HG02588 (cell line): ENCODE data around the gene BCR.

Experiments used
- ATAC-seq: cut with Tn5 transposase; IDR thresholded peaks from one replicate; pipeline ENCODE4 v1.9.1; 2021; ENCODE audit warnings: mild to moderate bottlenecking, moderate library complexity; ENCODE audit not compliant: unreplicated experiment

BCR gene

DNA sequence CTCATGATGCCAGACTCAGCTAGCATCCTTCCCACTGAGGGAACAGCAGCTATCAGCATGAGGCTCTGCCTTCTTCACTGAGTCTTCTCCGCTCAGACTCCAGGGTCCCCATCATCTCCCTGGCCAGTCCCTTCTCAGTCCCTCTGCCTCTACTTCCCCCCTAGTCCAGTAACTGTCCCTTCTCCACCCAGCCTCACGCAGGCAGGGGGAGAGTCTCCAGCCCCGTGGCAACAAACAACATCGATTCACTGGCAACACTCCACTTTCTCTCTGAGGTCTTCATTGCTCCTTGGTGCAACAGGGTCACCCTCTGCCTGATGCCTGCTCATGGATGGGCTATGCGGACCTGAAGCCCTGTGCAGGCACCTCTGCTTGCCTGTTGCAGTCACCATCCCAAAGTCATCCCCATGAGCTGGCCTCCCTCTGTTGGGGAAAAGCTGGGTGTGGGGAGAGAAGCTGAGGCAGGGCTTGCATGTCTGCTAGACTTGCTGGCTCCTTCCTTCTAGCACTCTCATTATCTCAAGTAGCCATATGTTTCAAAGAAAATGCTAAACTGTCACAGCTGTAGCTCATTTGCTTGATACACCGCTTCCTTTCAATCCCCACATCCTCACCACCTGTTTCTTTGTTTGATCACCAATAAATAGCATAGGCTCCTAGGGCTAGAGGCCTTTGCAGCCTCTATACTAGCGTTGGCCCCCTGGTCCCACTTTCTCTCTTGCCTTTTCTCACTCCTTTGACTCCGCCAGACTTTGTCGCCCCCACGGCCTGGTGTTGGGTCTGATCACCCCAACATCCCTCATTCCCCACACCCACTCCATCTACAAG is 4.3 kb upstream of the BCR start:
- ATAC-seq = no peak

DNA sequence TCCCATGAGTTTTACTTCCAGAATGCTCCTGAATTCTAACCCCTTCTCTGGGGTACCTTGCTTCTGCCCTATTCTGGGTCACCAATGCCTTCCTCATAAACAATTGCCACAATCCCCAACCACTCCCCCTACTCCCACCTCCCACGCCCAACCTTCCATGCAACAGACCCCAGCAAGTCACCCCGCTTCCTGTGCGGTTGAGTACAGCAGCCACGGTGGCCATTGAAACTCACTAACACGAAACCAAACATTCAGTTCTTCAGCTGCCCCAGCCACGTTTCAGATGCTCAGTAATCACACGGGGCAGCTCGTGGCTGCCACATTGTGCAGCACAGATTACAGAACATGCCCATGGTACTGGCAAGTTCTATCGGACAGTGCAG is 3.7 kb upstream of the BCR start:
- no peak for ATAC-seq

DNA sequence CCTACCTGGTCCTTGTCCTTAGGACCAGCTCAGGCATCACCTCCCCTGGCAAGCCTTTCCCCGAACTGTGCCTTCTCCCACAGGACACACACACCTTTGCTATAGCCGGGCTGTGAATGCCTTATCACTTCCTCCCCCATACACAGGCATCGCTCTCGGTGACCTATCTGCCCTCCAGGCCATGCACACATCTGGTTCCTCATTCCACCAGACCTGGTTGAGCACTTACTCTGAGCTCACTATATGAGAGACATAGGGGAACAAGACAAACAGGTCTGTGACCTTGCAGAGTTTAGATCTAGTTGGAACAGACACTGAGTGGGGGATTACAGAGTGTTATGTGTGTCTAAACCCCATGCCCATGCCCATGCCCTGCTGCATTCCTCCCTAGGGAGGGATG is 3.1 kb upstream of the BCR start:
- no peak for ATAC-seq

DNA sequence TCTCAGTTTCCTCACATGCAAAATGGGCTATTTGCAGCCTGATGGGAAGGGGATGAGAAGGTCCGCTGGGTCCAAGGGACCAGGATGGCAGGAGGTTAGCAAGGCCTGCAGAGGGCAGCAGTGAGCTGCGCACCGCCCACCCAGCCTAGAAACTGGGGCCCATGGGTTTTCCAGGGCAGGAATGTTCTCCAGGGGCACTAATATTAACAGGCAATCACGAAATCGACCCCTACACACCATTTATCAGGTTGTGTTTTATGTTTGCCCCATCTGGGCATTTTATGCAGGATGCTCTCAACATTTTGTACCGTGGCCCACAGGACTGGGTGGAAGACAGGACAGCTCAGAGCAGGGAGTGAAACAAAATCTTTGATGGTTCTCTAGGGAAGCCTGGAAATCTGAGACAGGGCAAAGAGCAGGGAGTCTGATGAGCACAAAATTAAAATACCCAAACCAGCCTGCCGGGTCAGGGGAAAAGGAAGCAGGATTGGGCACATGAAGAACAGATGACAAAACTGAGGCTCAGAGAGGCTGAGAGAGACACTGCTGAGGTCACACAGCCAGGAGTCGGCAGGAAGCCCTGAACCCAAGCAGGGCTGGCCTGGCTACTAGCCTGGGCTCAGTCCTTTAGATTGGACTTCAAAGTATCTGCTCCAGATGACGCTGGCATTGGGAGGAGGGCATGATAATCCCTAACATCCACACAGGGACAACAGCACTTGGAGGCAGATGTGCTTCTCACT is 1.6 kb upstream of the BCR start:
- ATAC-seq = no peak

DNA sequence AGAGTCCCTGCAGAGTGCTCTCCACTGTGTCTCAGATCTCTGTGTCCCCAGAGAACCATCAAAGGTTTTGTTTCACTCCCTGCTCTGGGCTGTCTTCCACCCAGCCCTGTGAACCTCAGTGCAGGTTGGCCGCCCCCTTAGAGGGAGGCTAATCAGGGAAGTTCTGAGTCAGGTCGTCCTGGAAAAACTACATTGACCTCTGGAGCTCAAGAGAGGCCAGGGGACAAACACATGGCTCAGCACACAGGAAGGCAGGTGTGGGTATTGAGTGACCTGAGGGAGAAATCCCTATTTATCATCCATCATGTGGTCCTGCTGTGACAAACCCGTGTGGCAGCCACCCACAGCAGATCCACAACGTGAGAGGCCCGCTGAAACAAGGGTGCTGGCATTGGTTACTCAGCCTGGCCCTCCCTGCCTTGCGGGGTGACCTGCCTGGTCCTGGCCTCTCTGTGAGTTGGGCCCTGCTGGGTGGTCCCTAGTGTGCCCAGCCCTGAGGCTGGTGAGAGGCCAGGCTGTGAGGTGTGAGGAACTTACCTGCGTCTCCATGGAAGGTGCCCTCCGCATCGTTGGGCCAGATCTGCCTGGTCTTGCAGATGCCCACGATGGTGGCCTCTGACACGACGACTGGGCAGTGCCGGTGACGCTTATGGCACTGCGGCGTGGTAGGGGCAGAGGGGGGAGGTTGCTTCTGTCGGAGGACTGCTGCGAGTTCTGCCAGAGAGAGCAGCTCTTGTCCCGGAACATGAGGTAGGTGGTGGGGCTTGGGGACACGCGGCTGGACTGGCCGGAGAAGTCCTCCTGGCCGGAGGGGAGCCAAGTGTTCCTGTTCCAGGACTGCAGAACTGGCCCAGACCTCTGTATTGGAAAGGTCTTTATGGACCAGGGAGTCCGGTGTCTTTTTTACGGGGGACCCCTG is 669 bp upstream of the BCR start:
- no peak for ATAC-seq

DNA sequence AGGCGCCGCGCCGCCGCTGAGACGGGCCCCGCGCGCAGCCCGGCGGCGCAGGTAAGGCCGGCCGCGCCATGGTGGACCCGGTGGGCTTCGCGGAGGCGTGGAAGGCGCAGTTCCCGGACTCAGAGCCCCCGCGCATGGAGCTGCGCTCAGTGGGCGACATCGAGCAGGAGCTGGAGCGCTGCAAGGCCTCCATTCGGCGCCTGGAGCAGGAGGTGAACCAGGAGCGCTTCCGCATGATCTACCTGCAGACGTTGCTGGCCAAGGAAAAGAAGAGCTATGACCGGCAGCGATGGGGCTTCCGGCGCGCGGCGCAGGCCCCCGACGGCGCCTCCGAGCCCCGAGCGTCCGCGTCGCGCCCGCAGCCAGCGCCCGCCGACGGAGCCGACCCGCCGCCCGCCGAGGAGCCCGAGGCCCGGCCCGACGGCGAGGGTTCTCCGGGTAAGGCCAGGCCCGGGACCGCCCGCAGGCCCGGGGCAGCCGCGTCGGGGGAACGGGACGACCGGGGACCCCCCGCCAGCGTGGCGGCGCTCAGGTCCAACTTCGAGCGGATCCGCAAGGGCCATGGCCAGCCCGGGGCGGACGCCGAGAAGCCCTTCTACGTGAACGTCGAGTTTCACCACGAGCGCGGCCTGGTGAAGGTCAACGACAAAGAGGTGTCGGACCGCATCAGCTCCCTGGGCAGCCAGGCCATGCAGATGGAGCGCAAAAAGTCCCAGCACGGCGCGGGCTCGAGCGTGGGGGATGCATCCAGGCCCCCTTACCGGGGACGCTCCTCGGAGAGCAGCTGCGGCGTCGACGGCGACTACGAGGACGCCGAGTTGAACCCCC is 798 bp downstream of the BCR start:
- ATAC-seq = no peak

DNA sequence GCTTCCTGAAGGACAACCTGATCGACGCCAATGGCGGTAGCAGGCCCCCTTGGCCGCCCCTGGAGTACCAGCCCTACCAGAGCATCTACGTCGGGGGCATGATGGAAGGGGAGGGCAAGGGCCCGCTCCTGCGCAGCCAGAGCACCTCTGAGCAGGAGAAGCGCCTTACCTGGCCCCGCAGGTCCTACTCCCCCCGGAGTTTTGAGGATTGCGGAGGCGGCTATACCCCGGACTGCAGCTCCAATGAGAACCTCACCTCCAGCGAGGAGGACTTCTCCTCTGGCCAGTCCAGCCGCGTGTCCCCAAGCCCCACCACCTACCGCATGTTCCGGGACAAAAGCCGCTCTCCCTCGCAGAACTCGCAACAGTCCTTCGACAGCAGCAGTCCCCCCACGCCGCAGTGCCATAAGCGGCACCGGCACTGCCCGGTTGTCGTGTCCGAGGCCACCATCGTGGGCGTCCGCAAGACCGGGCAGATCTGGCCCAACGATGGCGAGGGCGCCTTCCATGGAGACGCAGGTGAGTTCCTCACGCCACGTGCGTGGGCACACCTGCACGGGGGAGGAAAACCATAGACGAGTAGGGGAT is 1.5 kb downstream of the BCR start:
- ATAC-seq = no peak

DNA sequence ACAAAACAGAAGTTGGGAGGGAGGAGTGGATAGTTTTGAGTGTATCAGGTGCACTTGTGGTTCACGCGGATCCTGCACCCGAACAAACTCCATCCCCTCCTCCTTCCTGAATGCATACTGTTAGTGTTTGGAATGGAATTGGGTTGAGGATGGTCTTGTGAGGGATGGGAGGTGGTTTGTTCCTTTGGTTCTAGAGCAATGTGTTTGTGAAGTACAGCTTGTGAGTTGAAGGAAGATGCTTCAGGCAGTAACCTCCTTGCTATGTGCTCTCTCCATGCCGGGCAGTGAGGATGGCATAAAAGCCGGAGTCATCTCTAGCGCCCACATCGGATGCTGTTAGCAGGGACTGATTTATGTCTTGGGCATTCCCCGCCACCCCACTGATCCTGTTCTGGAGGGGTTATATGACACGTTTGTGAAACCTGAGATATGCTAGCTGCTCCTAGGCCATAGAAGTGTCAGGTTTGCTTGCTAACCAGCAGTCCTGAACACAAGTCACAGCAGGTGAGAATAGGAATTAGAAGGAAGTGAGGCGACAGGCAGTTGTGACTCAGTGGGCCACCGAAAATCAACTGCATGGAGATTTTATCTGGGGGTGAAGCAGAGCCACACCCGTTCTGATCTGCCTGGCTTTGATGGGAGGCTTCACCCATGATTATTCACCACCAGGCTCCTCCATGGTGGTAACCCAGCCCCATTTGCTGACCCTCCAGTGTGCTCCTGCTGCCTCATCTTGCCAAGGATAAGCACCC is 2.2 kb downstream of the BCR start:
- no peak for ATAC-seq

DNA sequence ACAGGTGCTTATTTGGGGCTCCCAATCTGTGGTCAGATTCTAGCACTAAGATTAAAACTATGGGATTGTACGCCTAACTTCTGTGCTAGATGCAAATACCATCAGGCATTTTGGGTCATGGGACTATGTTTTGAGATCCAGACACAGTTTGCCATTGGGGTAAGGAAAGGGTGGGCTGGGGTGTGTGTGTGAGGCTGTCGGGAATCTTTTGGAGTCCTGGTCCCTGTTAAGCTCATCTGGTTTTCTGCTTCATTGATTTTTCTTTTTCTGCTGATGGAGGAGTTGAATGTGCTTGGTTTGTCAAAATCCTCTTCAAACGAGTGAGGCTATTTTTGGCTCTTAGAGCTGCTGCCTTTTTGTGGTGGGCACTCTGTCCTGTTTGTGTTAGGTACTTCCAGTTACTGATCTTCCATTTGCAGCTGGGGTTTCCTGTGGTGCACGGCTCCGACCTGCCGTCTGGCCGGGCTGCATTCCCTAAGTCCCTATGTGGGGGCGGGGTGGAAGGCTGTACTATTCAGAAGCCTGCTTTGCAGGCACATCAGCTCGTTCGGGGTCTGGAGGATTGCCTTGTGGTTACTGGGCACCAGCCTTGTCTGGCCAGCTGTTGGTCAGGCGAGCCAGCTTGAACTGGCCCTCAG is 2.9 kb downstream of the BCR start:
- no peak for ATAC-seq

DNA sequence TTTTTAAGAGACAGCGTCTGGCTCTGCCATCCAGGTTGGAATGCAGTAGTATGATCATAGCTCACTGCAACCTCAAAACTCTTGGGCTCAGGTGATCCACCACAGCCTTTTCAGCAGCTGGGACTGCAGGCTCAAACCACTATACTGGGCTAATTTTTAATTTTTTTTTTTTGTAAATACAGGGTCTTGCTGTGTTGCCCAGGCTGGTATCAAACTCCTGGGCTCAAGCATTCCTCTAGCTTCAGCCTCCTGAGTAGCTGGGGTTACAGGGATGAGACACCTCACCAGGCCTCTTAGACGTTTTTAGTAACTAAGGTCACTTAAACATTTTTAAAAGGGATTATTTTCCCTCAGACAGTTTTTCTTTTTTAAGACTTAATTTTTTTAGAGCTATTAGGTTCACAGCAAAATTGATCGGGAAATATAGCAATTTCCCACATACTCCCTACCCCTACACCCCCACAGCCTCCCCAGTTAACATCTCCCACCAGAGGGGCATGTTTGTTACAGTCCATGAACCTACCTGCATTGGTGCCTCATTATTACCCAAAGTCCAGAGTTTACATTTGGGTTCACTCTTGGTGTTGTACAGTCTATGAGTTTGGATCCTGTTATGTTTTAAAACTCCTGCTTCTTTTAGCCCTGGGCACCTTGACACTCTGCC is 3.9 kb downstream of the BCR start:
- ATAC-seq = no peak

DNA sequence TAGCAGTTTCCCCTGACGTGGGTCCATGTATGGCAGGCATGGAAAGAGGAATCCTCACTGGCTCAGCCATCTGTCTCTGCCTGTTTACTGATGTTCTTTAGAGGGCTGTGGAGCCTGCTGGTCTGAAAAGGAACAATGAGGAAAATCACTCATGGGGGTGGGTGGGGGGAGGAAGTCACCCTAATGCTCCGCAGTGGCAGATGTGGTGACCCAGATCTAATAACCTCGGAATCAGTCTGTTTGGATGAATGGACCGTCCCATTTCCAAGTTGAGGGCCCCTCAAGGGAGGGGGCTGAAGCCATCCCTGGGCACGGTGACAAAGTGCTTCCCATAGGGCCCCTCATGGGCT is 4.4 kb downstream of the BCR start:
- ATAC-seq = no peak

DNA sequence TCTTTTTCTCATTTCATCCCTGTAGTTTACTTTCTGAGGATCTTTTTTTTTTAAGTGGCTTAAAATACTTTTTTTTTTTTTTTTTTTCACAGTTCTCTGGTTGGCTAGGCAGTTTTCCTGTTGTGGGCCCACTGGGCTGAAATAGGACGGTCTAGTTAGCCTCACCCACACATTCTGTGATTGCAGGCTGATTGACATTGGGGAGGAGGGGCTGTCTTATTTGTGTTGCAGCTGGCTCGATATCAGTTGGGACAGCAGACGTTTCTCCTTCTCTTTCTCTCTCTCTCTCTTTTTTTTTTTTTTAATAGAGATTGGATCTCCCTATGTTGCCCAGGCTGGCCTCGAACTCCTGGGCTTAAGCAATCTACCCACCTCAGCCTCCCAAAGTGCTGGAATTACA is 6.9 kb downstream of the BCR start:
- ATAC-seq = no peak

DNA sequence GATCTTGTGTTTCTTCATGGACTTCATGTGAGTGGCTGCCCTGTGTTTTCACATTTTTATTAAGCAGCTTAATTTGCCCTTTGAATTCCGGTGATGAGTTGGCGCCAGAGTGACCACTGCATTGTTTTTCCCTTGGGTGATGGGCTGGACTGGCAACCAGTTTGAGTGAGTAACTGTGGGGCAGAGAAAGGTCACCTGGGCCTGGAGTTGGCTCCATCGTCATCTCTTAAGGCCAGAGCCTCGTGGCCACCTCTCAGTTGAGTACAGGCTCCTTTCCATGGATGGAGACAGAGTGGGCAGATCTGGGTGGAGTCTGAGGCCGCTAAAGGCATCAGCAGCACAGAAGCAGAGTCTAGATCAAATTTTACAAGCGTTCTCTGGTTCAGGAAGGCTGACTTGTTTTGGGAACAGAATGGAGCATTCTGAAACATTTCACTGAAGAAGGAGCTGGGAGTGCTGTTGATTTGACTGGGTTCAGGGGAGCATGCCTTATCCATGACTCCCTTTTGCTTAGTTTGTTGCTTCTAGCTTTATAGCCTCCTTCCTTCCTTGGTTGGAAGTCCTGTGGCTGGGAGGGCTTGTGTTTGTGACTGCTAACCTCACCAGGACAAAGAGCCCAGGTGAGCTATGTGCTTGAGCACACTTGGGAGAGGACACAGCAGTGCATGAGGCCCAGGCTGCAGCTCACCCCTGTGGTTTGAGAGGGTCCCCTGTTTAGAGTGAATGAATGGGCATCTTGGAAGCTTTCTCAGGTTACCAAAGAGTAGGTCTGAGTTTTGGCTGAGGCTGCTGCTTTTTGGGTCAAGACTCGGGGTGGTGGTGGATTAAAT is 7.8 kb downstream of the BCR start:
- no peak for ATAC-seq

DNA sequence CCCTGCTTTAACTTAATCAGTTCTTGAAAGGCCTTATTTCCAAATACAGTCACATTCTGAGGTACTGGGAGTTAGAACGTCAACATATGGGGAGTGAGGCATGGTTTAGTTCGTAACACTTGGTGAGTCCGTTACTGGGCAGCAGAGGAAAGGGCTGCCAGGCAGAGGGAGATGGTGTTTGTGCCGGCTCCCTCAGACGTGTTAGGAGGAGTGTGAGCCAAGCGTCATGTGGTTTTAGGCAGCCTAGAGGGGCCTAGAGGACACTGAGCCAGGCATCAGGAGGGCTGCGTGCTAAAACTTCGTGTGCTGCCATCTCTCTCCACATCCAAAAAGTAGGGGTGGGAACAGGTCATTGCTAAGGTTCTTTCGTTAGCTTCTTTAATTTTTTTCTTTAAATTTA is 10.2 kb downstream of the BCR start:
- ATAC-seq = no peak

DNA sequence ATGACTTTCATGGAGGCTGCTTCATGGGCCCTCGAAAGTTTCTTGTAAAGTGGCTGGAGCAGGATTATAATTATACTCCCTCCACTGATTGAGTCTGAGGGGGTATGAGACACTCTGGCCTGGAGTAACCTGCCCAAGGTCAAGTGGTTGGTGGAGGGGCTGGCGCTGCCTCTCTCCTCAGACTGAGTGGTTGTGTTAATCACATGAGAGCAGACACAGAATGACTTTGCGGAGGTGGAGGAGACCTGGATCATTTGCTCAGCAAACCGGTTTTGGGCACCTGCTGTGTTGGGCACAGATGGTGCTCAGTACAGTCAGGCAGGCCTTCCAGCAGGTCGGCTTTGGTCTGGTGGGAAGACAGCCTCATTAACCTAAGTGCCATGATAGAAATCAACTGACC is 11.8 kb downstream of the BCR start:
- ATAC-seq = no peak

DNA sequence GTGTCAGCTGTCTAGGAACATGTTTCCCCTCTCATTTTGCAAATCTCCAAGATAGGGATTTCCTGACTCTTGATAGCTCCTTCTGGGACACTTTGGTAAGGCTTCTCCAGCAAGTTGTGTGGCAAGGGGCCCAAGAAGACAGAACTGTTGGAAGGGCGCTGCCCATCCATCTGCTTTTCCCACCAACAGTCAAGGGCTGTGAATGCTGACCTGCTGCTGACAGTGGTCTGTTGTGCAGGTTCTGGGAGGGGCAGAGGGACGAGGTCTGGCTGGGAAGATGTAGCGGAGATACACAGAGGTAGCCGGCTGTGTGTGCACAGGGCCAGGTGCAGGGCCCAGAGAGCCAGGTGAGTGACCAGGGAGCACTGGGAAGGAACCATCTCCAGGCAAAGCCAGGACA is 12.2 kb downstream of the BCR start:
- ATAC-seq = no peak

DNA sequence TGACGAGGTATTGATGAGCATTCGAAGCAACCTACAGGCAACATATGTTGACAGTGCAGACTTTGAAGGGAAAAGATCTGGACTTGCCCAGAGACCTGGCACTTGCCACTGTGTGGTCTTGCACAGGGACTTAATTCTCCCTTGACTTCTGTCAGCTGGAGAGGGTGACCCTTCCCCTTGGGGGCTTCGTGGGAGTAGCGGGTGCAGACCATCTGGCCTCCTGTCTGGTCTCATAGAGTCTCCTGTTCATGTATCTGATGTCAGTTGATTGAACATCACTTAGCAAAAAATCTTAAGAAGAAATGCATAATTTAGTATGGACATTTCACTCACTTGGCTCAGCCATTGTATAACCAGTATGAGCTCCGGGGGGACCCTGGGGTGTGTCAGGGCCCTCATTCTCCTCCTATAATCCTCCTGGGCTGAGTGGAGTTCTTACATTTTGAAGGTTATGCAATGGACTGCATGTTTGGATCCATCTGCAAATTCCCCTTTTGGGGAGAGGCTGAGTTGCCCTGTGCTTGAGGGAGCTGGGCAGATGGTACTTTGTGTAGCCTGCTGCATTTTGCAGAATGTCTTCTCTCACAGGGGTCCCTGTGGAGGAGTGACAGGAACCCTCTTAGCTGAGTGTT is 13.0 kb downstream of the BCR start:
- no peak for ATAC-seq
